GM12878 (cell line): Measurements from ENCODE around the gene PPP1CC. TPM values are rescaled to one million over a fixed set of nuclear protein-coding genes. Genes with fewer than 3 reads are reported as not detected.

ENCODE experiments used
- ATAC-seq: fragments of 200-7000 bp; cut with Tn5 transposase; 3 replicates; pipeline ENCODE4 v1.9.1; 2020; ENCODE audit warnings: mild to moderate bottlenecking, moderate library complexity
- BruUV-seq: library from RNA; stranded (reverse); fragments of 400-500 nt; replicated peaks from 2 replicates; lab custom pipeline; 2021; lab: Mats Ljungman, UMichigan
- CTCF ChIA-PET: fragments of 300-600 bp; sonication (Branson Sonifier 250); formaldehyde crosslinking; extraction: SDS; loops from one replicate; lab custom pipeline; 2021; ENCODE audit warnings: inconsistent platforms; lab: Yijun Ruan, JAX
- POLR2A ChIA-PET: fragments of 350-600 bp; formaldehyde crosslinking; extraction: SDS; loops from one replicate; lab custom pipeline; 2021; ENCODE audit warnings: inconsistent platforms; lab: Charles Lee
- RAD21 ChIA-PET: fragments of 300-600 bp; sonication (Branson Sonifier 250); formaldehyde crosslinking; loops from one replicate; lab custom pipeline; 2023; ENCODE audit warnings: antibody characterized with exemption; ENCODE audit not compliant: unreplicated experiment; lab: Charles Lee
- SMC1A ChIA-PET: fragments of 300-600 bp; sonication (Branson Sonifier 250); formaldehyde crosslinking; loops from one replicate; lab custom pipeline; 2023; ENCODE audit not compliant: unreplicated experiment, uncharacterized antibody; lab: Charles Lee
- DNase-seq: peaks from one replicate; pipeline ENCODE4 v3.0.0-alpha.2; 2011; ENCODE audit warnings: low read depth, low spot score
- FAIRE-seq: peaks from 3 replicates; lab custom pipeline; 2011; peaks lifted over from hg19 to GRCh38; lab: Jason Lieb, UNC
- H2AFZ ChIP-seq: 2 replicates; pipeline ENCODE4 v1.6.0; 2011; ENCODE audit warnings: low read depth, low read length, control low read depth; ENCODE audit not compliant: control insufficient read depth
- H3K27ac ChIP-seq: 2 replicates; pipeline ENCODE4 v1.5.1; 2011; ENCODE audit warnings: control low read depth; ENCODE audit not compliant: control insufficient read depth, insufficient read depth
- H3K27me3 ChIP-seq, 2 experiments: replicated peaks in 1 of 2; 2 replicates each; pipeline versions ENCODE4 v1.6.0 to v1.6.1; 2011; ENCODE audit warnings: low read length in 1 of 2; ENCODE audit not compliant: control insufficient read depth in 2 of 2, insufficient read depth in 2 of 2
- H3K36me3 ChIP-seq, 2 experiments: 2 replicates each; pipeline ENCODE4 v1.5.1; 2011; ENCODE audit warnings: low read length in 1 of 2; ENCODE audit not compliant: control insufficient read depth in 2 of 2, insufficient read depth in 2 of 2
- H3K4me1 ChIP-seq: 2 replicates; pipeline ENCODE4 v1.6.1; 2011; ENCODE audit warnings: mild to moderate bottlenecking, low read length, moderate library complexity, mixed read lengths; ENCODE audit not compliant: control insufficient read depth, insufficient read depth
- H3K4me2 ChIP-seq: 2 replicates; pipeline ENCODE4 v1.6.0; 2011; ENCODE audit warnings: control low read depth; ENCODE audit not compliant: control insufficient read depth, insufficient read depth
- H3K4me3 ChIP-seq: fragments of 200-600 bp; sonication (generic); 2 replicates; pipeline ENCODE4 v1.5.1; 2016
- H3K79me2 ChIP-seq: 2 replicates; pipeline ENCODE4 v1.6.0; 2011; ENCODE audit warnings: low read length; ENCODE audit not compliant: control insufficient read depth, insufficient read depth
- H3K9ac ChIP-seq: 2 replicates; pipeline ENCODE4 v1.8.0; 2011; ENCODE audit warnings: low read length, control low read depth, mixed read lengths; ENCODE audit not compliant: control insufficient read depth, insufficient read depth
- H3K9me3 ChIP-seq: replicated peaks from 3 replicates; pipeline ENCODE4 v1.5.1; 2011; ENCODE audit warnings: mild to moderate bottlenecking, low read length; ENCODE audit not compliant: control insufficient read depth, insufficient read depth
- H4K20me1 ChIP-seq: 2 replicates; pipeline ENCODE4 v1.6.0; 2011; ENCODE audit not compliant: control insufficient read depth, insufficient read depth
- BHLHE40 ChIP-seq, 2 experiments: fragments of 450-650 bp in 1 of 2; IDR thresholded peaks; 2 replicates each; pipeline ENCODE4 v1.6.1; 2011 to 2017; ENCODE audit warnings: low read depth in 2 of 2, borderline replicate concordance in 1 of 2, improper control_type of control experiment in 1 of 2, low read length in 1 of 2, mild to moderate bottlenecking in 1 of 2
- CBX3 ChIP-seq: fragments of 200-600 bp; sonication (generic); IDR thresholded peaks from 2 replicates; pipeline ENCODE4 v1.6.1; 2016; ENCODE audit warnings: low read depth, borderline replicate concordance
- EED ChIP-seq: sonication (generic); IDR thresholded peaks from 2 replicates; pipeline ENCODE4 v1.6.1; 2016; ENCODE audit warnings: antibody characterized with exemption, low read depth
- ESRRA ChIP-seq: IDR thresholded peaks from 2 replicates; pipeline ENCODE4 v1.6.1; 2012; ENCODE audit warnings: mild to moderate bottlenecking, low read length, improper control_type of control experiment
- KDM1A ChIP-seq: fragments of 200-600 bp; sonication (generic); IDR thresholded peaks from 2 replicates; pipeline ENCODE4 v1.6.1; 2016; ENCODE audit warnings: borderline replicate concordance
- MEF2B ChIP-seq: fragments of 450-650 bp; IDR thresholded peaks from 2 replicates; pipeline ENCODE4 v1.6.1; 2018; ENCODE audit warnings: mild to moderate bottlenecking, moderate library complexity; ENCODE audit not compliant: partially characterized antibody, poor library complexity, severe bottlenecking
- PKNOX1 ChIP-seq: fragments of 450-650 bp; IDR thresholded peaks from 2 replicates; pipeline ENCODE4 v1.6.1; 2016; ENCODE audit warnings: mild to moderate bottlenecking
- POU2F2 ChIP-seq: IDR thresholded peaks from 3 replicates; pipeline ENCODE4 v1.6.1; 2011; ENCODE audit warnings: low read depth, mild to moderate bottlenecking, low read length, borderline replicate concordance
- SKIL ChIP-seq: fragments of 450-650 bp; IDR thresholded peaks from 2 replicates; pipeline ENCODE4 v1.6.1; 2017; ENCODE audit warnings: mild to moderate bottlenecking, low read depth, inconsistent platforms; ENCODE audit not compliant: poor library complexity, severe bottlenecking
- SMARCA5 ChIP-seq: fragments of 450-650 bp; IDR thresholded peaks from 2 replicates; pipeline ENCODE4 v1.6.1; 2017; ENCODE audit warnings: mild to moderate bottlenecking
- TARDBP ChIP-seq: IDR thresholded peaks from 2 replicates; pipeline ENCODE4 v1.6.1; 2016; ENCODE audit warnings: borderline replicate concordance
- TBL1XR1 ChIP-seq: IDR thresholded peaks from 2 replicates; pipeline ENCODE4 v1.6.1; 2012; ENCODE audit warnings: low read depth, low read length, improper control_type of control experiment
- ZBTB33 ChIP-seq: fragments of 450-650 bp; IDR thresholded peaks from 2 replicates; pipeline ENCODE4 v1.6.1; 2017; ENCODE audit warnings: mild to moderate bottlenecking
- ZNF622 ChIP-seq: fragments of 450-650 bp; IDR thresholded peaks from 2 replicates; pipeline ENCODE4 v1.6.1; 2017; ENCODE audit warnings: mild to moderate bottlenecking, inconsistent platforms
- ZSCAN29 ChIP-seq: fragments of 450-650 bp; IDR thresholded peaks from 2 replicates; pipeline ENCODE4 v1.6.1; 2017; ENCODE audit warnings: mild to moderate bottlenecking, moderate library complexity
- WGBS: methylation state at CpG from one replicate; pipeline ENCODE4 v1.1.6; 2016; ENCODE audit warnings: low lambda C conversion rate; ENCODE audit not compliant: insufficient replicate concordance, insufficient coverage; ENCODE audit errors: missing lambda C conversion rate; 5-methylcytosine and 5-hydroxymethylcytosine counted together
- in situ Hi-C: fragments of 300-500 bp; cut with MboI; formaldehyde crosslinking; loops from 9 replicates; pipeline ENCODE4 v1.14.3; 2018; ENCODE audit warnings: mixed read lengths
- intact Hi-C: fragments of 100-400 bp; cut with micrococcal nuclease; formaldehyde crosslinking; loops from one replicate; pipeline ENCODE4 v1.14.2; 2022; ENCODE audit not compliant: unreplicated experiment
- polyA plus RNA-seq, 11 experiments: library from polyadenylated mRNA; depleted of rRNA in 4 of 11; unstranded in 6 of 11; stranded (reverse) in 5 of 11; fragments of >200 nt; fragmentation: Nextera tagmentation in 4 of 11; fragmentation: Illumina TruSeq in 1 of 11; extraction: Ambion mirVana in 4 of 11; extraction: Trizol in 1 of 11; gene quantifications; 1 replicate in 1 of 11; 2 replicates in 10 of 11; pipeline versions ENCODE4 v1.2.1 to v1.2.3, GENCODE V29; 2011 to 2016; ENCODE audit warnings: inconsistent platforms in 2 of 11, missing spikeins in 2 of 11, low read depth in 1 of 11
- total RNA-seq, 4 experiments: library from RNA; depleted of rRNA in 3 of 4; stranded (reverse); fragments of >200 nt in 3 of 4; fragmentation: Illumina TruSeq in 1 of 4; extraction: Trizol in 1 of 4; gene quantifications; 2 replicates each; pipeline versions ENCODE4 v1.2.1 to v1.2.3, GENCODE V29; 2013 to 2021

PPP1CC gene
- total and polyA plus RNA-seq, 10 of the 15 experiments (the other 5 are each of a cell fraction or from before 2014, with no cell fraction given): 64.4 to 279 (median 157) TPM

GRCh38 chr12:110687396-110688169, 55.1 kb downstream of the PPP1CC start (continued):
- no peak for TF ChIP-seq ZBTB33
- TF ChIP-seq EED: no peak
- TF ChIP-seq POU2F2: 0 out of 3 replicates have a peak, but pooled peaks have one; percentile 34
- no peak for TF ChIP-seq CBX3
- TF ChIP-seq TARDBP: no peak
- TF ChIP-seq, all 136 proteins: peak for 7

- H3K9me3 ChIP-seq: no peaks in the 10 kb centered on the region; the same call in 2 of the 3 replicates
- H3K27ac ChIP-seq: peak overlapping the region; percentile 83
- RAD21 ChIA-PET: interaction anchor here (0.6 to 3.8 kb wide), 14 partner anchors 10 to 153 kb away, joined by 3 to 43 read pairs (median 4); partner anchors contain the start of gene TCTN1
- TSS peak; percentile 25 for BruUV-seq
- ATAC-seq (0 out of 3 replicates have a peak, but pooled peaks have one; percentile 5), FAIRE-seq (no peak), DNase-seq (no peak)
- H3K27me3 ChIP-seq: no peaks in the 10 kb centered on the region
- H3K79me2 ChIP-seq: peaks cover 62% of the 10 kb centered on the region
- no peaks in the 10 kb centered on the region for H4K20me1 ChIP-seq
- SMC1A ChIA-PET: interaction anchor here (0.7 to 4.3 kb wide), 20 partner anchors 9 to 140 kb away, joined by 3 to 52 read pairs (median 5); partner anchors contain the start of gene TCTN1
- in situ Hi-C loops: no loop called here
- intact Hi-C loops: loop anchor here (1.0 kb wide), 1 partner anchor 9 kb away; no protein-coding TSS in a partner anchor
- 0% methylated on average over 3 of the region's 3 CpGs for WGBS
- peaks cover 2 to 14% of the 10 kb centered on the region in 2 experiments; a peak in 2 of 4 replicates for H3K36me3 ChIP-seq
- peaks cover 34% of the 10 kb centered on the region for H3K4me1 ChIP-seq
- peak overlapping the region; percentile 90 for H3K4me3 ChIP-seq
- H2AFZ ChIP-seq: no peak overlapping the region
- TF ChIP-seq PKNOX1 (peak; percentile 33; the same call in 1 of the 2 replicates), MEF2B (peak; percentile 70), ZNF622 (no peak), ZSCAN29 (no peak), ESRRA (peak; percentile 64; the same call in 1 of the 2 replicates), BHLHE40 (IDR thresholded peaks at IDR 0.05; ENCODE audit: borderline replicate concordance in 1 of 2, low read depth in 2 of 2, low read length in 1 of 2) (peak in 1 of 2 experiments; percentile 11; a peak in 1 of 4 replicates), SKIL (peak; percentile 53), SMARCA5 (peak; percentile 82; the same call in 1 of the 2 replicates), TBL1XR1 (0 out of 2 replicates have a peak, but pooled peaks have one; percentile 23), KDM1A (no peak)
- peak overlapping the region; percentile 43 for H3K4me2 ChIP-seq
- peak overlapping the region; percentile 79 for H3K9ac ChIP-seq
- CTCF ChIA-PET: interaction anchor here (0.6 to 3.1 kb wide), 12 partner anchors 8 to 218 kb away, joined by 3 to 21 read pairs (median 5); partner anchors contain the start of genes FAM216A and GPN3
- POLR2A ChIA-PET: interaction anchor here (0.6 to 5.1 kb wide), 13 partner anchors 9 to 758 kb away, joined by 3 to 80 read pairs (median 5); partner anchors contain the start of gene TCTN1
These were observed 56.3 kb downstream of the PPP1CC start for GRCh38 chr12:110686294-110686903.
